Right lobe of liver (tissue), 4 donors: ENCODE results near the gene ZBTB25.

Experiments used
- POLR2A ChIP-seq: fragments of 450-650 bp; IDR thresholded peaks from one replicate; pipeline ENCODE4 v1.6.1; 2017; ENCODE audit warnings: antibody characterized with exemption, mild to moderate bottlenecking
- TF ChIP-seq, protein P1 (sequence below), 4 donors: fragments of 200-600 bp in 3 of 4; fragments of 450-650 bp in 1 of 4; IDR thresholded peaks; one replicate each; pipeline versions ENCODE4 v1.5.1 to v1.8.0; 2016 to 2022; ENCODE audit warnings: antibody characterized with exemption in 4 of 4, mild to moderate bottlenecking in 2 of 4
- donor health status: DM: no; HTN: no; CAD: no.
- donor health status: DM: no; HTN: no; CAD: no.
- donor health status: DM: no; HTN: yes; CAD: no.

- TF ChIP-seq, protein P1, sequence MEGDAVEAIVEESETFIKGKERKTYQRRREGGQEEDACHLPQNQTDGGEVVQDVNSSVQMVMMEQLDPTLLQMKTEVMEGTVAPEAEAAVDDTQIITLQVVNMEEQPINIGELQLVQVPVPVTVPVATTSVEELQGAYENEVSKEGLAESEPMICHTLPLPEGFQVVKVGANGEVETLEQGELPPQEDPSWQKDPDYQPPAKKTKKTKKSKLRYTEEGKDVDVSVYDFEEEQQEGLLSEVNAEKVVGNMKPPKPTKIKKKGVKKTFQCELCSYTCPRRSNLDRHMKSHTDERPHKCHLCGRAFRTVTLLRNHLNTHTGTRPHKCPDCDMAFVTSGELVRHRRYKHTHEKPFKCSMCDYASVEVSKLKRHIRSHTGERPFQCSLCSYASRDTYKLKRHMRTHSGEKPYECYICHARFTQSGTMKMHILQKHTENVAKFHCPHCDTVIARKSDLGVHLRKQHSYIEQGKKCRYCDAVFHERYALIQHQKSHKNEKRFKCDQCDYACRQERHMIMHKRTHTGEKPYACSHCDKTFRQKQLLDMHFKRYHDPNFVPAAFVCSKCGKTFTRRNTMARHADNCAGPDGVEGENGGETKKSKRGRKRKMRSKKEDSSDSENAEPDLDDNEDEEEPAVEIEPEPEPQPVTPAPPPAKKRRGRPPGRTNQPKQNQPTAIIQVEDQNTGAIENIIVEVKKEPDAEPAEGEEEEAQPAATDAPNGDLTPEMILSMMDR (IDR thresholded peaks at IDR 0.05): no peak
- no peak for TF ChIP-seq POLR2A
These were observed 27.9 kb downstream of the ZBTB25 start for GRCh38 chr14:64475585-64476273.
